H1 (cell line): ENCODE data around the gene NDUFA6. TPM values are rescaled to one million over a fixed set of nuclear protein-coding genes. Genes with fewer than 3 reads are reported as not detected.

ENCODE experiments used
- CTCF ChIA-PET: fragments of 300-600 bp; sonication (Branson Sonifier 250); formaldehyde crosslinking; loops from one replicate; lab custom pipeline; 2021; ENCODE audit not compliant: partially characterized antibody; lab: Charles Lee
- POLR2A ChIA-PET: fragments of 300-600 bp; sonication (Branson Sonifier 250); formaldehyde crosslinking; loops from one replicate; lab custom pipeline; 2021; ENCODE audit warnings: inconsistent platforms; ENCODE audit not compliant: partially characterized antibody; lab: Charles Lee
- DNase-seq, 2 experiments: peaks; one replicate each; pipeline versions ENCODE4 v3.0.0 to v3.0.0-alpha.2; 2010 to 2022; ENCODE audit warnings: low spot score in 2 of 2, low read depth in 1 of 2, mixed read lengths in 1 of 2
- FAIRE-seq: peaks from 2 replicates; lab custom pipeline; 2011; peaks lifted over from hg19 to GRCh38; lab: Jason Lieb, UNC
- H2AFZ ChIP-seq: 2 replicates; pipeline ENCODE4 v1.8.1; 2012; ENCODE audit warnings: low read length, inconsistent platforms
- H2AK5ac ChIP-seq: 2 replicates; pipeline ENCODE4 v1.6.1; 2013; ENCODE audit warnings: low read depth, low read length
- H2BK120ac ChIP-seq: replicated peaks from 2 replicates; pipeline ENCODE3; 2013; ENCODE audit warnings: low read depth, low read length, inconsistent platforms
- H2BK12ac ChIP-seq: 2 replicates; pipeline ENCODE4 v1.6.1; 2013; ENCODE audit warnings: low read depth, low read length
- H2BK15ac ChIP-seq: 2 replicates; pipeline ENCODE4 v1.6.1; 2013; ENCODE audit warnings: low read length
- H2BK20ac ChIP-seq: 2 replicates; pipeline ENCODE4 v1.6.1; 2013; ENCODE audit warnings: low read length
- H2BK5ac ChIP-seq: 2 replicates; pipeline ENCODE4 v1.6.1; 2013; ENCODE audit warnings: low read depth, low read length
- H3K14ac ChIP-seq: 2 replicates; pipeline ENCODE4 v1.6.1; 2013; ENCODE audit warnings: inconsistent platforms; ENCODE audit not compliant: insufficient read length
- H3K18ac ChIP-seq: 2 replicates; pipeline ENCODE4 v1.6.1; 2013; ENCODE audit warnings: low read length; ENCODE audit errors: extremely low read depth
- H3K23ac ChIP-seq: 2 replicates; pipeline ENCODE4 v1.6.1; 2013; ENCODE audit warnings: inconsistent platforms; ENCODE audit not compliant: insufficient read length
- H3K23me2 ChIP-seq: 2 replicates; pipeline ENCODE4 v1.6.1; 2013; ENCODE audit warnings: low read depth, low read length
- H3K27ac ChIP-seq: 2 replicates; pipeline ENCODE4 v1.6.1; 2011; ENCODE audit warnings: low read depth, low read length, inconsistent platforms
- H3K27me3 ChIP-seq, 4 experiments: replicated peaks in 1 of 4; 1 replicate in 1 of 4; 2 replicates in 3 of 4; pipeline versions ENCODE4 v1.6.1 to v1.8.1; 2011 to 2013; ENCODE audit warnings: low read length in 3 of 4, mild to moderate bottlenecking in 3 of 4, inconsistent platforms in 2 of 4, mixed read lengths in 2 of 4, moderate library complexity in 1 of 4; ENCODE audit not compliant: control insufficient read depth in 3 of 4, insufficient read depth in 3 of 4; ENCODE audit errors: extremely low read depth in 1 of 4
- H3K36me3 ChIP-seq, 4 experiments: 2 replicates each; pipeline versions ENCODE4 v1.6.1 to v1.8.1; 2011 to 2013; ENCODE audit warnings: mild to moderate bottlenecking in 4 of 4, low read length in 3 of 4, moderate library complexity in 2 of 4, control low read depth in 1 of 4, inconsistent platforms in 1 of 4; ENCODE audit not compliant: insufficient read depth in 4 of 4, control insufficient read depth in 2 of 4
- H3K4ac ChIP-seq: replicated peaks from 2 replicates; pipeline ENCODE3; 2013; ENCODE audit warnings: low read length, low read depth, mixed read lengths, inconsistent platforms; ENCODE audit not compliant: insufficient read length
- H3K4me1 ChIP-seq, 4 experiments: replicated peaks in 1 of 4; 1 replicate in 1 of 4; 2 replicates in 3 of 4; pipeline versions ENCODE4 v1.6.1 to v1.8.1; 2011 to 2013; ENCODE audit warnings: low read length in 3 of 4, inconsistent platforms in 2 of 4, mixed read lengths in 1 of 4; ENCODE audit not compliant: insufficient read depth in 4 of 4, control insufficient read depth in 3 of 4
- H3K4me2 ChIP-seq, 2 experiments: 2 replicates each; pipeline versions ENCODE4 v1.6.1 to v1.8.1; 2011 to 2013; ENCODE audit warnings: low read depth in 2 of 2, low read length in 2 of 2, control low read depth in 1 of 2, inconsistent platforms in 1 of 2, mild to moderate bottlenecking in 1 of 2; ENCODE audit not compliant: insufficient read depth in 1 of 2
- H3K4me3 ChIP-seq, 4 experiments: fragments of 200-600, 300-600 bp in 1 of 4; sonication (generic), shearing (Covaris generic), sonication (Bioruptor Twin) in 1 of 4; 2 replicates each; pipeline versions ENCODE4 v1.5.1 to v1.8.1; 2011 to 2016; ENCODE audit warnings: low read length in 4 of 4, low read depth in 3 of 4, control low read depth in 2 of 4, inconsistent platforms in 2 of 4, mild to moderate bottlenecking in 2 of 4, mixed read lengths in 1 of 4, moderate library complexity in 1 of 4; ENCODE audit not compliant: insufficient read depth in 2 of 4; ENCODE audit errors: extremely low read depth in 1 of 4
- H3K56ac ChIP-seq: replicated peaks from 2 replicates; pipeline ENCODE3; 2013; ENCODE audit warnings: low read depth, mild to moderate bottlenecking, mixed read lengths, low read length, inconsistent platforms; ENCODE audit not compliant: insufficient read length
- H3K79me1 ChIP-seq: 2 replicates; pipeline ENCODE4 v1.6.1; 2013; ENCODE audit warnings: low read depth, low read length, control low read depth
- H3K79me2 ChIP-seq, 2 experiments: 2 replicates each; pipeline versions ENCODE4 v1.6.1 to v1.8.1; 2012 to 2013; ENCODE audit warnings: low read length in 2 of 2, mild to moderate bottlenecking in 2 of 2, inconsistent platforms in 1 of 2; ENCODE audit not compliant: insufficient read depth in 2 of 2, control insufficient read depth in 1 of 2
- H3K9ac ChIP-seq, 4 experiments: replicated peaks in 1 of 4; 1 replicate in 1 of 4; 2 replicates in 3 of 4; pipeline versions ENCODE4 v1.6.1 to v1.8.1; 2011 to 2013; ENCODE audit warnings: low read depth in 3 of 4, low read length in 3 of 4, control low read depth in 2 of 4, mild to moderate bottlenecking in 2 of 4, moderate library complexity in 2 of 4, inconsistent platforms in 1 of 4; ENCODE audit errors: extremely low read depth in 1 of 4
- H3K9me3 ChIP-seq, 2 experiments: 2 replicates each; pipeline versions ENCODE4 v1.6.1 to v1.8.1; 2012 to 2013; ENCODE audit warnings: mild to moderate bottlenecking in 2 of 2, moderate library complexity in 2 of 2, control low read depth in 1 of 2, inconsistent platforms in 1 of 2, low read depth in 1 of 2, low read length in 1 of 2, mixed read lengths in 1 of 2; ENCODE audit not compliant: insufficient read depth in 2 of 2
- H4K20me1 ChIP-seq, 2 experiments: replicated peaks in 1 of 2; 2 replicates each; pipeline versions ENCODE3 to v1.8.1; 2011 to 2013; ENCODE audit warnings: inconsistent platforms in 2 of 2, low read length in 2 of 2, mild to moderate bottlenecking in 1 of 2; ENCODE audit not compliant: insufficient read depth in 2 of 2, control insufficient read depth in 1 of 2
- H4K5ac ChIP-seq: 2 replicates; pipeline ENCODE4 v1.6.1; 2013; ENCODE audit warnings: low read length, low read depth, mixed read lengths, inconsistent platforms; ENCODE audit not compliant: insufficient read length
- H4K8ac ChIP-seq: 2 replicates; pipeline ENCODE4 v1.8.0; 2013; ENCODE audit warnings: mild to moderate bottlenecking, moderate library complexity, low read length, inconsistent platforms; ENCODE audit not compliant: insufficient read depth; ENCODE audit errors: extremely low read depth
- H4K91ac ChIP-seq: replicated peaks from 2 replicates; pipeline ENCODE3; 2013; ENCODE audit warnings: low read length, mixed read lengths, inconsistent platforms; ENCODE audit not compliant: insufficient read length
- ASH2L ChIP-seq: fragments of 200-600, 300-600 bp; sonication (generic); IDR thresholded peaks from one replicate; pipeline ENCODE4 v1.7.1; 2017; ENCODE audit warnings: low read length
- BRCA1 ChIP-seq: IDR thresholded peaks from 2 replicates; pipeline ENCODE4 v1.6.1; 2012; ENCODE audit warnings: low read depth, low read length, improper control_type of control experiment
- CBX8 ChIP-seq: fragments of 300-800, 300-1000 bp; sonication (generic); IDR thresholded peaks from 2 replicates; pipeline ENCODE4 v1.7.1; 2016; ENCODE audit warnings: low read depth, low read length, borderline replicate concordance
- CEBPB ChIP-seq: IDR thresholded peaks from 2 replicates; pipeline ENCODE4 v1.6.1; 2012; ENCODE audit warnings: low read depth, low read length
- RAD21 ChIP-seq, 2 experiments: IDR thresholded peaks in 1 of 2; conservative IDR thresholded peaks in 1 of 2; 2 replicates each; pipeline ENCODE4 v1.6.1; 2011; ENCODE audit warnings: low read depth in 2 of 2, low read length in 2 of 2, improper control_type of control experiment in 1 of 2, inconsistent platforms in 1 of 2, mild to moderate bottlenecking in 1 of 2, moderate library complexity in 1 of 2
- RXRA ChIP-seq: IDR thresholded peaks from 2 replicates; pipeline ENCODE4 v1.6.1; 2011; ENCODE audit warnings: low read depth, mild to moderate bottlenecking, low read length, moderate library complexity; ENCODE audit not compliant: insufficient read depth
- SIN3A ChIP-seq, 2 experiments: IDR thresholded peaks in 1 of 2; conservative IDR thresholded peaks in 1 of 2; 2 replicates each; pipeline ENCODE4 v1.6.1; 2011 to 2012; ENCODE audit warnings: low read length in 2 of 2, improper control_type of control experiment in 1 of 2, low read depth in 1 of 2, mild to moderate bottlenecking in 1 of 2
- TAF1 ChIP-seq: IDR thresholded peaks from 2 replicates; pipeline ENCODE4 v1.6.1; 2011; ENCODE audit warnings: mild to moderate bottlenecking, low read depth, low read length
- TCF12 ChIP-seq: IDR thresholded peaks from 2 replicates; pipeline ENCODE4 v1.6.1; 2011; ENCODE audit warnings: low read depth, mild to moderate bottlenecking, low read length
- ZNF274 ChIP-seq: IDR thresholded peaks from 2 replicates; pipeline ENCODE4 v1.7.0; 2012; ENCODE audit warnings: low read length, borderline replicate concordance; ENCODE audit errors: extremely low read depth
- WGBS, 2 experiments: shearing (Covaris generic) in 1 of 2; methylation state at CpG; one replicate each; pipeline versions ENCODE4 v1.1.6 to v1.1.7; 2013 to 2015; ENCODE audit warnings: low lambda C conversion rate in 2 of 2, mixed read lengths in 2 of 2, inconsistent platforms in 1 of 2, low coverage in 1 of 2, missing lambda C conversion rate in 1 of 2; ENCODE audit not compliant: insufficient replicate concordance in 2 of 2, insufficient coverage in 1 of 2, insufficient read length in 1 of 2; ENCODE audit errors: extremely low coverage in 1 of 2, missing lambda C conversion rate in 1 of 2; 5-methylcytosine and 5-hydroxymethylcytosine counted together
- polyA plus RNA-seq, 7 experiments: library from polyadenylated mRNA; depleted of rRNA in 3 of 7; stranded (reverse) in 5 of 7; unstranded in 2 of 7; fragments of >200 nt in 5 of 7; fragments of 200-250 nt in 2 of 7; gene quantifications; 1 replicate in 5 of 7; 2 replicates in 1 of 7; 4 replicates in 1 of 7; pipeline versions ENCODE4 v1.2.1 to v1.2.3, GENCODE V29; 2011 to 2013; ENCODE audit warnings: missing spikeins in 2 of 7, mixed read lengths in 2 of 7
- total RNA-seq: library from RNA; stranded (reverse); fragmentation: NEBNext Ultra II Directional; extraction: Animal tissue kit (Norgen Biotek cat#: 25700); gene quantifications from 2 replicates; pipeline ENCODE4 v1.2.1, GENCODE V29; 2021

Gene NDUFA6
- total and polyA plus RNA-seq, 2 of the 8 experiments (the other 6 are each of a cell fraction or from before 2014, with no cell fraction given), result 76.2 to 105 TPM

GRCh38 chr22:42138972-42139371 is 48.4 kb upstream of the NDUFA6 start:
- H3K56ac ChIP-seq, result no peak overlapping the region
- no peaks in the 10 kb centered on the region for H4K20me1 ChIP-seq
- no peak overlapping the region for H2BK15ac ChIP-seq
- H3K4me3 ChIP-seq, result no peak overlapping the region
- no peak overlapping the region for H2AFZ ChIP-seq
- no peak overlapping the region for H2BK5ac ChIP-seq
- DNase-seq, result no peak
- no peak overlapping the region for H2BK12ac ChIP-seq
- no peak overlapping the region for H3K23ac ChIP-seq
- no peak overlapping the region for H4K8ac ChIP-seq
- peaks cover 2% of the 10 kb centered on the region; the same call in 1 of the 2 replicates for H3K23me2 ChIP-seq
- no peaks in the 10 kb centered on the region for H3K79me1 ChIP-seq
- H3K9ac ChIP-seq, result no peak overlapping the region
- no peak overlapping the region for H3K14ac ChIP-seq
- CTCF ChIA-PET, result interaction anchor here (1.1 kb wide), 2 partner anchors 21 to 23 kb away, joined by 4 to 6 read pairs; no protein-coding TSS in a partner anchor
- H3K4me1 ChIP-seq, result no peaks in the 10 kb centered on the region
- H3K27me3 ChIP-seq, result no peaks in the 10 kb centered on the region
- no peak overlapping the region for H3K27ac ChIP-seq
- H4K91ac ChIP-seq, result no peak overlapping the region
- H3K4me2 ChIP-seq, result no peak overlapping the region
- H3K36me3 ChIP-seq, result peaks cover 0 to 7% (median 0%) of the 10 kb centered on the region in 4 experiments; a peak in 1 of 8 replicates
- no peak overlapping the region for H3K18ac ChIP-seq
- no peak overlapping the region for H2BK120ac ChIP-seq
- H2BK20ac ChIP-seq, result no peak overlapping the region
- FAIRE-seq, result no peak
- peaks cover 0 to 9% of the 10 kb centered on the region in 2 experiments; a peak in 2 of 4 replicates for H3K9me3 ChIP-seq
- no peak overlapping the region for H4K5ac ChIP-seq
- WGBS, 2 experiments, result 93% methylated on average over 2 of the region's 2 CpGs; no CpG with 5 or more reads in 1 of the 2 experiments
- H3K79me2 ChIP-seq, result no peaks in the 10 kb centered on the region
- no peak overlapping the region for H2AK5ac ChIP-seq
- H3K4ac ChIP-seq, result no peak overlapping the region
- POLR2A ChIA-PET, result interaction anchor here (1.3 to 1.8 kb wide), 3 partner anchors 9 to 17 kb away, joined by 3 to 4 read pairs (median 4); no protein-coding TSS in a partner anchor
- TF ChIP-seq TCF12 (no peak), ZNF274 (no peak), RAD21 (IDR thresholded peaks at IDR 0.05 in 1 of 2, conservative IDR thresholded peaks at IDR 0.05 in 1 of 2; ENCODE audit: low read depth in 2 of 2, low read length in 2 of 2) (no peak), SIN3A (conservative IDR thresholded peaks at IDR 0.05 in 1 of 2, IDR thresholded peaks at IDR 0.05 in 1 of 2; ENCODE audit: low read depth in 1 of 2, low read length in 2 of 2) (no peak), BRCA1 (no peak), TAF1 (no peak), CBX8 (no peak), CEBPB (no peak), ASH2L (no peak), RXRA (no peak)
